Fibroblast of lung (primary cell): ENCODE measurements around the gene HNF4A.

Source experiments
- EZH2 ChIP-seq: IDR thresholded peaks from 2 replicates; pipeline ENCODE4 v1.5.1; 2012; ENCODE audit warnings: low read length, control low read depth, mild to moderate bottlenecking; ENCODE audit errors: missing control alignments
- TF ChIP-seq, protein P1 (sequence below), 2 donors: IDR thresholded peaks in 1 of 2; conservative IDR thresholded peaks in 1 of 2; 1 replicate in 1 of 2; 2 replicates in 1 of 2; pipeline ENCODE4 v1.5.1; 2011 to 2012; ENCODE audit warnings: low read length in 2 of 2, control low read depth in 1 of 2, inconsistent platforms in 1 of 2, low read depth in 1 of 2, mild to moderate bottlenecking in 1 of 2

DNA sequence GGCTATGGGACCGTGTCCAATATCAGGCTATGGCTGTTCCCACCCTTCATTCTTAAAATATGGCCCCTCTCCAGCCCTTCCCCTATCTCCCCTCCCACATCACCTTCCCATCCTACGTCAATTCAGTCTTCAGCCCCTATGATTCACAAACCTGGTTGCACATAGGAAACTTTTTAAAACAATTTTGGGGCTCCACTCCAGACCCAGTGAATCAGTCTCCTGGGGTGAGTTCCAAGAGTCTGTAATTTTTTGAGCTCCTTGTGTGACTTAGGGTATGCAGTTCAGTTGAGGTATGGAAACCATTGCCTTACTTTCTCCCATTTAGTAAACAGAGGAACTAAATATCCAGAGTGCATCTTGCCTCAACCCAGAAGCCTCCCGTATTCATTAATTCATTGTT is 5.5 kb downstream of the HNF4A start:
- TF ChIP-seq EZH2 = no peak
- TF ChIP-seq, protein P1, sequence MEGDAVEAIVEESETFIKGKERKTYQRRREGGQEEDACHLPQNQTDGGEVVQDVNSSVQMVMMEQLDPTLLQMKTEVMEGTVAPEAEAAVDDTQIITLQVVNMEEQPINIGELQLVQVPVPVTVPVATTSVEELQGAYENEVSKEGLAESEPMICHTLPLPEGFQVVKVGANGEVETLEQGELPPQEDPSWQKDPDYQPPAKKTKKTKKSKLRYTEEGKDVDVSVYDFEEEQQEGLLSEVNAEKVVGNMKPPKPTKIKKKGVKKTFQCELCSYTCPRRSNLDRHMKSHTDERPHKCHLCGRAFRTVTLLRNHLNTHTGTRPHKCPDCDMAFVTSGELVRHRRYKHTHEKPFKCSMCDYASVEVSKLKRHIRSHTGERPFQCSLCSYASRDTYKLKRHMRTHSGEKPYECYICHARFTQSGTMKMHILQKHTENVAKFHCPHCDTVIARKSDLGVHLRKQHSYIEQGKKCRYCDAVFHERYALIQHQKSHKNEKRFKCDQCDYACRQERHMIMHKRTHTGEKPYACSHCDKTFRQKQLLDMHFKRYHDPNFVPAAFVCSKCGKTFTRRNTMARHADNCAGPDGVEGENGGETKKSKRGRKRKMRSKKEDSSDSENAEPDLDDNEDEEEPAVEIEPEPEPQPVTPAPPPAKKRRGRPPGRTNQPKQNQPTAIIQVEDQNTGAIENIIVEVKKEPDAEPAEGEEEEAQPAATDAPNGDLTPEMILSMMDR (conservative IDR thresholded peaks at IDR 0.05 in 1 of 2, IDR thresholded peaks at IDR 0.05 in 1 of 2; ENCODE audit: low read depth in 1 of 2, low read length in 2 of 2) = no peak
